Mucosa of descending colon (tissue), 3 donors: ENCODE data around the gene KNSTRN. TPM values are rescaled to one million over a fixed set of nuclear protein-coding genes. Genes with fewer than 3 reads are reported as not detected.

ENCODE experiments used
- ATAC-seq: fragments of 200-7000 bp; cut with Tn5 transposase; one replicate; pipeline ENCODE4 v1.9.1; 2020; ENCODE audit warnings: mild to moderate bottlenecking, moderate library complexity
- DNase-seq, 3 donors: peaks; one replicate each; pipeline ENCODE4 v3.0.0-alpha.2; 2020
- H3K36me3 ChIP-seq: fragments of 200-600 bp; one replicate; pipeline ENCODE4 v1.8.0; 2021; ENCODE audit warnings: low read depth, mild to moderate bottlenecking
- H3K4me1 ChIP-seq: fragments of 200-600 bp; one replicate; pipeline ENCODE4 v1.8.0; 2021; ENCODE audit warnings: low read depth, mild to moderate bottlenecking
- H3K4me3 ChIP-seq: fragments of 200-600 bp; one replicate; pipeline ENCODE4 v1.8.0; 2021; ENCODE audit warnings: mild to moderate bottlenecking
- H3K9me3 ChIP-seq: fragments of 200-600 bp; one replicate; pipeline ENCODE4 v1.8.0; 2021; ENCODE audit warnings: mild to moderate bottlenecking
- CTCF ChIP-seq: fragments of 200-600 bp; IDR thresholded peaks from one replicate; pipeline ENCODE4 v1.8.0; 2022; ENCODE audit warnings: antibody characterized with exemption, mild to moderate bottlenecking
- intact Hi-C, 2 donors: fragments of 100-400 bp; cut with DNase I in 1 of 2; cut with micrococcal nuclease in 1 of 2; formaldehyde crosslinking; loops; one replicate each; pipeline versions ENCODE4 v1.11.0 to v1.11.1; 2022; cut with DNase I, micrococcal nuclease
- total RNA-seq, 3 donors: library from RNA; stranded (reverse); fragmentation: NEBNext Ultra II Directional in 2 of 3; extraction: Animal tissue kit (Norgen Biotek cat#: 25700) in 2 of 3; gene quantifications; one replicate each; pipeline versions ENCODE4 v1.2.1 to v1.2.4, GENCODE V29; 2021 to 2023
- donor health status: DM: no; HTN: no; CAD: no; lungs with moderate emphysema.
- donor health status: DM: no; HTN: no; CAD: no.
- donor health status: DM: no; HTN: yes; CAD: no.

Gene KNSTRN
- total RNA-seq, 3 donors from 2014 or later: 9.4 to 16.4 (median 10.5) TPM

GRCh38 chr15:40358471-40359353 lies 23.8 kb upstream of the KNSTRN start:
- peak; percentile 8 for ATAC-seq
- no peaks in the 10 kb centered on the region for H3K36me3 ChIP-seq
- no peaks in the 10 kb centered on the region for H3K9me3 ChIP-seq
- H3K4me1 ChIP-seq: peaks cover 21% of the 10 kb centered on the region
- H3K4me3 ChIP-seq: no peak overlapping the region
- intact Hi-C loops: no loop called here
- TF ChIP-seq CTCF: no peak
- peak; percentile 58 to 76 (median 73) for DNase-seq

GRCh38 chr15:40360015-40360414 lies 22.5 kb upstream of the KNSTRN start:
- no peak overlapping the region for H3K4me3 ChIP-seq
- intact Hi-C loops: no loop called here
- no peak for DNase-seq
- no peaks in the 10 kb centered on the region for H3K36me3 ChIP-seq
- H3K4me1 ChIP-seq: peaks cover 14% of the 10 kb centered on the region
- ATAC-seq: no peak
- no peak for TF ChIP-seq CTCF
- no peaks in the 10 kb centered on the region for H3K9me3 ChIP-seq

- Histone ChIP-seq H3K4me1 (peaks cover 9% of the 10 kb centered on the region), H3K4me3 (no peak overlapping the region), H3K9me3 (no peaks in the 10 kb centered on the region), H3K36me3 (no peaks in the 10 kb centered on the region)
- no peak for ATAC-seq
- DNase-seq: no peak
- no peak for TF ChIP-seq CTCF
- intact Hi-C loops: no loop called here
Measured at GRCh38 chr15:40361640-40362039, 20.9 kb upstream of the KNSTRN start.

- intact Hi-C loops: no loop called here
- H3K4me3 ChIP-seq: no peak overlapping the region
- H3K9me3 ChIP-seq: no peaks in the 10 kb centered on the region
- no peak for TF ChIP-seq CTCF
- peaks cover 21% of the 10 kb centered on the region for H3K4me1 ChIP-seq
- peak in 1 of 3 donors; percentile 32 for DNase-seq
- no peak for ATAC-seq
- no peaks in the 10 kb centered on the region for H3K36me3 ChIP-seq
Measured at GRCh38 chr15:40363611-40364010, 18.9 kb upstream of the KNSTRN start.

GRCh38 chr15:40364251-40364650 lies 18.3 kb upstream of the KNSTRN start:
- TF ChIP-seq CTCF: no peak
- peaks cover 19% of the 10 kb centered on the region for H3K4me1 ChIP-seq
- H3K36me3 ChIP-seq: no peaks in the 10 kb centered on the region
- ATAC-seq (peak; percentile 6), DNase-seq (peak in 1 of 3 donors; percentile 41)
- no peak overlapping the region for H3K4me3 ChIP-seq
- intact Hi-C loops: no loop called here
- H3K9me3 ChIP-seq: no peaks in the 10 kb centered on the region
